Spleen (tissue), 7 donors: ENCODE results near the gene KRTAP10-8.

Experiments used
- CTCF ChIP-seq, 11 experiments: fragments of 200-600 bp in 7 of 11; fragments of 450-650 bp in 4 of 11; sonication (generic) in 4 of 11; IDR thresholded peaks in 8 of 11; conservative IDR thresholded peaks in 3 of 11; 1 replicate in 7 of 11; 2 replicates in 4 of 11; pipeline versions ENCODE4 v1.4.0 to v1.8.0; 2016 to 2021; ENCODE audit warnings: antibody characterized with exemption in 11 of 11, inconsistent platforms in 4 of 11, mild to moderate bottlenecking in 1 of 11
- POLR2A ChIP-seq, 3 donors: fragments of 450-650 bp; IDR thresholded peaks; one replicate each; pipeline ENCODE4 v1.5.1; 2017; ENCODE audit warnings: antibody characterized with exemption in 3 of 3, mild to moderate bottlenecking in 1 of 3
- donor health status: DM: no; HTN: no; CAD: no; lungs with moderate emphysema.
- donor health status: DM: no; HTN: no; CAD: no.
- donor health status: DM: no; HTN: no; CAD: no.

GRCh38 chr21:44615911-44616590, 4.2 kb downstream of the KRTAP10-8 start:
- TF ChIP-seq POLR2A (IDR thresholded peaks at IDR 0.05) = no peak
- no peak for TF ChIP-seq CTCF (IDR thresholded peaks at IDR 0.05 in 8 of 11, conservative IDR thresholded peaks at IDR 0.05 in 3 of 11)
